ENCODE measurements around the gene LGI4.

The LGI4 gene

GRCh38 chr19:35136231-35136630 is 1.4 kb upstream of the LGI4 start:
- ATAC-seq, result no peak
- TF ChIP-seq CSDC2 (CRISPR knock-in tag; IDR thresholded peaks at IDR 0.05) (no peak), ZNF70 (CRISPR knock-in tag; IDR thresholded peaks at IDR 0.05) (no peak), ESRRG (CRISPR knock-in tag; IDR thresholded peaks at IDR 0.05) (no peak), CSRNP3 (CRISPR knock-in tag; IDR thresholded peaks at IDR 0.05) (no peak), TOX (CRISPR knock-in tag; IDR thresholded peaks at IDR 0.05; ENCODE audit: borderline replicate concordance) (no peak), PPARA (CRISPR knock-in tag; IDR thresholded peaks at IDR 0.05; ENCODE audit: borderline replicate concordance) (no peak), ZNF565 (CRISPR knock-in tag; conservative IDR thresholded peaks at IDR 0.05; ENCODE audit: low read depth) (no peak), SNAI2 (CRISPR knock-in tag; IDR thresholded peaks at IDR 0.05) (no peak), ISL1 (CRISPR knock-in tag; IDR thresholded peaks at IDR 0.05) (no peak), GLIS3 (CRISPR knock-in tag; IDR thresholded peaks at IDR 0.05) (no peak), BACH2 (CRISPR knock-in tag; IDR thresholded peaks at IDR 0.05; ENCODE audit: borderline replicate concordance) (no peak), ZC3H10 (CRISPR knock-in tag; IDR thresholded peaks at IDR 0.05) (no peak), RARB (CRISPR knock-in tag; IDR thresholded peaks at IDR 0.05) (no peak), ZFP30 (CRISPR knock-in tag; IDR thresholded peaks at IDR 0.05) (no peak), CREB5 (CRISPR knock-in tag; IDR thresholded peaks at IDR 0.05; ENCODE audit: low read depth) (no peak), TSHZ2 (CRISPR knock-in tag; IDR thresholded peaks at IDR 0.05) (no peak), ZFP3 (CRISPR knock-in tag; IDR thresholded peaks at IDR 0.05) (no peak), ZNF8 (CRISPR knock-in tag; IDR thresholded peaks at IDR 0.05) (no peak), OSR1 (CRISPR knock-in tag; IDR thresholded peaks at IDR 0.05) (no peak)

GRCh38 chr19:35135389-35135909 is 590 bp upstream of the LGI4 start:
- TF ChIP-seq TSHZ2 (CRISPR knock-in tag; IDR thresholded peaks at IDR 0.05) (no peak), PPARA (CRISPR knock-in tag; IDR thresholded peaks at IDR 0.05; ENCODE audit: borderline replicate concordance) (no peak), BACH2 (CRISPR knock-in tag; IDR thresholded peaks at IDR 0.05; ENCODE audit: borderline replicate concordance) (no peak), ZC3H10 (CRISPR knock-in tag; IDR thresholded peaks at IDR 0.05) (no peak), ZNF8 (CRISPR knock-in tag; IDR thresholded peaks at IDR 0.05) (no peak), PATZ1 (CRISPR knock-in tag; IDR thresholded peaks at IDR 0.05; ENCODE audit: borderline replicate concordance) (no peak), POU6F1 (CRISPR knock-in tag; IDR thresholded peaks at IDR 0.05; ENCODE audit: borderline replicate concordance, low read depth) (no peak), ZNF70 (CRISPR knock-in tag; IDR thresholded peaks at IDR 0.05) (no peak), SNAI2 (CRISPR knock-in tag; IDR thresholded peaks at IDR 0.05) (no peak), ISL1 (CRISPR knock-in tag; IDR thresholded peaks at IDR 0.05) (no peak), CSRNP3 (CRISPR knock-in tag; IDR thresholded peaks at IDR 0.05) (no peak)
- ATAC-seq, result peak; percentile 95
